Cardiac fibroblast (primary cell): Measurements from ENCODE around the gene S100A7.

Experiments
- DNase-seq, 2 donors: peaks; one replicate each; pipeline versions ENCODE4 v3.0.0 to v3.0.0-alpha.2; 2010; ENCODE audit warnings: low read depth in 2 of 2
- H3K4me3 ChIP-seq, 2 donors: replicated peaks in 1 of 2; 1 replicate in 1 of 2; 2 replicates in 1 of 2; pipeline ENCODE4 v1.5.1; 2011; ENCODE audit warnings: low read depth in 2 of 2, low read length in 2 of 2, mild to moderate bottlenecking in 2 of 2, moderate library complexity in 1 of 2
- CTCF ChIP-seq: IDR thresholded peaks from one replicate; pipeline ENCODE4 v1.5.1; 2011; ENCODE audit warnings: low read depth, mild to moderate bottlenecking, low read length, inconsistent platforms

Gene S100A7

GRCh38 chr1:153443486-153443885 lies 17.0 kb downstream of the S100A7 start:
- H3K4me3 ChIP-seq = no peak overlapping the region
- TF ChIP-seq CTCF = no peak
- no peak for DNase-seq

DNA sequence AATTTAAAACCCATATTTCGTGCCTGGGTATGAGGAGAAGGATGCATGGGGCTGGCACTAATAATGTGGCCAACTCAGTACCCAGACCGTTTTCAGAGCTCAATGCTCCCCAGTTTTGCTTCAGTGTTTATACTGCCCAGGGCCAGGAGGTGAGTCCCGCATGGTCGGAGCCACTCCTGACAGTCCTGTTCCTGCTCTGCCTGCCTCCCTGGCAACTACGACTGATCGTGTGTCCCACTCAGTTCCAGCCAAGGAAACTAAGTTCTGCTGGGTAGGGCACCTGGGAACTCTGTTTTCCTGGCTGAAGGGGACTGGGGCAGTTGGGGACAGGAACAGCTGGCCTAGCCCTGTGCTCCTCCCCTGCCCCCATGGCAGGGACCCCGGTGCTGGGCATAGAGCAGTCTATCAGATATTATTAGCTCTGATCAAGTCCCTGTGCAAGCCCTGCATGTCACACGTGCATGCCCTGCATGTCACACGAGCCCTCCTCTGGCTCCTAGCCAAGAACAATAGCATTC lies 19.2 kb downstream of the S100A7 start:
- no peak for TF ChIP-seq CTCF

GRCh38 chr1:153439273-153439672 lies 21.2 kb downstream of the S100A7 start:
- DNase-seq = no peak
- no peak for TF ChIP-seq CTCF
- H3K4me3 ChIP-seq = no peak overlapping the region

More for the DNA sequence above, 19.2 kb downstream of the S100A7 start:
- H3K4me3 ChIP-seq = no peak overlapping the region
- DNase-seq = no peak

DNA sequence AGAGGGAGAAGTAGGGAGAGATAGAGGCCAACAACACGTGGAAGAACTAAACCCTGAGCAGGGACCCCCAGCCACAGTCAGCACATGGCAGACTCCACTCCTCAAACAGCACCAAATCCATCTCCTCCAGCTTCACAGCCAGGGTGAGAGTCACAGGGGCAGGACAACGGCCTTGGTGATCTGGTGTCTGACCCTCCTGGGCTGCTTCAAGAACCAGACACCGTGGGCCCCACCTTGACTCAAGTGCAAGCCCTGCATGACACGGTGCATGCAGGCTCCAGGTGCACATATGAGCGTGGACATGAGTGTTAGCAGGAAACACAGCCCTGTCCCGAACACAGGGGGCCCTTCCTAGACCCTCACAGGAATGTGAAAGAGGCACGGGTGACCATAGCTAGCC lies 21.9 kb downstream of the S100A7 start:
- no peak for TF ChIP-seq CTCF
- no peak for DNase-seq
- H3K4me3 ChIP-seq = no peak overlapping the region

- H3K4me3 ChIP-seq = no peak overlapping the region
- no peak for TF ChIP-seq CTCF
- DNase-seq = no peak
These were observed 23.2 kb downstream of the S100A7 start for GRCh38 chr1:153437236-153437635.

DNA sequence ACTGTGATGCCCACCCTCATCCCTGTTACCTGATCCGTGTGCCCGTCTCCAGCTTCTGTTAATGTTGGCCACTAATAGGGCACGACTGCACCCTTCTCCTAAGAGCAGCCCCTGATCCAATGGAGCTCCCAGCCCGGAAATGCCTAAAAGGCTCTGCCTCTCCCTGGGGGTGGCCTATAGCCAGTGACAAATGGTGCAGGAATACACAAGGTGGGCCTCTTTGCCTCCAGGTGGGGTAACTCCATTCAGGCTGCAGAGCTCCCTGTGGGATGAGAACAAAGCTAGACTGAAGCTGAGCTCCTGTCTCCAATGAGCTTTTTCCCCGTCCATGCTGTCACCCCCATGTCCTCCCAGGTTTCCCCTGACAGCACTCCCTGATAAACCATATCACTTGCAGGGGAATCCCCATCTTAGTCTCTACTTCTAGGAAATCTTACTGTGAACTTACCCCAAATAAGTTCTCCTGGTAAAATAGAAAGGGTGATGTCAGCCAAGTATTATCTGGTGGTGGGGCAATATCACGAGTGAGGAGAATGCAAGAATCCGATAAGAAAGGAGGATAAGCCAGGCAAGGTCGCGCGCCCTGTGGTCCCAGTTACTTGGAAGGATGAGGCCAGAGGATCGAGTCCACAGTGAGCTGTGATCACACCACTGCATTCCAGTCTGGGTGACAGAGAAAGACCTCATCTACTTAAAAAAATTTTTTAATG lies 25.6 kb downstream of the S100A7 start:
- no peak for TF ChIP-seq CTCF
- no peak overlapping the region for H3K4me3 ChIP-seq
- DNase-seq = no peak
